HG02970 (cell line): ENCODE results near the gene NDUFS6.

Experiments
- ATAC-seq: cut with Tn5 transposase; IDR thresholded peaks from one replicate; pipeline ENCODE4 v1.9.1; 2021; ENCODE audit warnings: mild to moderate bottlenecking, moderate library complexity, moderate number of reproducible peaks; ENCODE audit not compliant: unreplicated experiment, low FRiP score

The NDUFS6 gene

GRCh38 chr5:1765141-1765879 is 35.9 kb upstream of the NDUFS6 start:
- ATAC-seq, result no peak

GRCh38 chr5:1765880-1766235 is 35.3 kb upstream of the NDUFS6 start:
- no peak for ATAC-seq

DNA sequence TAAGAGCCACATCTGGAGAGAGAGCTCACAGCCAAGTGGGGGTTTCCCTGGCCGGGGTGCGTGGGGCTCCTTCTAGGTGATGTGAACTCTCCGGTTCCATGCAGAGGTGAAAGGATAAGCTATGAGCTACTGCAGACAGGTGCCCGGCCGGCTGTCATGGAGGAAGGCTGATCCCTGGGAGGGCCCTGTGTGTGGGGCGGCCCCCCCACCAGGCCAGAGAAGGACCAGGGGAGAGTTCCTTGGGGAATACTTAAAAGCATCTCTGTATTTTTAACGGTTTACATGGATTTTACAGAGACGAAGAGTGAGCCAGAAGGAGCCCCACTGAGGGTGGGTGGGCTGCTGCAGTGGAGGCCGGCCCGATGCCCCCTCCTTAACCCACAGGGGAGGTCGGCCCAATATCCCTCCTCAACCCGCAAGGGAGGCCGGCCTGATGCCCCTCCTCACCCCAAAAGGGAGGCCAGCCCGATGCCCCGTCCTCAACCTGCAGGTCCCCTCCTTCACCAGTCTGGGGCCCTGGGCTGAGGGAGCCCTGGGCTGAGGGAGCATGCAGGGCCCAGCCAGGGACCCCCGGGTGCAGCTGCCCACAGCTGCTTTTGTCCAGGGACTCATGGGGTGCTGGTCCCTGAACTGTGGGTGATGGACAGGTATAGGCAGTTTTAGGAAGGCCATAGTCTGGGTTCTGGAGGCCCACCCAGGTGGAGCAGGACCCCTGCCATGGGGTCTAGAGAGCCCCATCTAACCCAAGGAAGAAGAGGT is 33.5 kb upstream of the NDUFS6 start:
- no peak for ATAC-seq

DNA sequence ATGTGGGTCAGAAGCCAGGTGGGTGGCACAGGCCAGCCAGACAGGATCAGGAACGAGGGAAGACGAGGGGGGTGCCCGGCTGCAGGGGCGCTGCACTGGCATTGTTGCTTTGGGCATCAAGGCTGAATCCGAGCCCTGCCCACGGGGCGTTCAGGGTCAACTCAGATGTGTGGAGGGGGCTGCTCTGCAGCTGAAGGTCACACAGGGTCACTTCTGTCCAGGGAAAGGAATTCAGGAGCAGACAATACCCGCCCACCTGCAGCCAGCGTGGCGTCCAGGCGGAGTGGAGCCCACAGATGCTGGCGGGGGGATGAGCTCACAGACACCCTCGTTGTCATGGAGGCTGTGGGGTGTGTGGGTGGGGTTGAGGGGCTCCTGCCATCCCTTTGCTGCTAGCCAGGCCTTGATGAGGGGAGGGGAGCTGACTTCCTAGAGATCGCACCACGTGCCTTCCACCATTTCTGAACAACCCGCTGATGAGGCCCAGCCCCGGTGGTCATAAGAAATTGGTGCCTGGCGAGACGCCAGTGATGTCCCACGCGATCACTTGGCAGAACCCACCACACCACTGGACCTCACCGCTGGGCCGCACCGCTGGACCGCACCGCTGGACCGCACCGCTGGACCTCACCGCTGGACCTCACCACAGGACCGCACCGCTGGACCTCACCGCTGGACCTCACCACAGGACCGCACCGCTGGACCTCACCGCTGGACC is 32.8 kb upstream of the NDUFS6 start:
- ATAC-seq, result no peak

DNA sequence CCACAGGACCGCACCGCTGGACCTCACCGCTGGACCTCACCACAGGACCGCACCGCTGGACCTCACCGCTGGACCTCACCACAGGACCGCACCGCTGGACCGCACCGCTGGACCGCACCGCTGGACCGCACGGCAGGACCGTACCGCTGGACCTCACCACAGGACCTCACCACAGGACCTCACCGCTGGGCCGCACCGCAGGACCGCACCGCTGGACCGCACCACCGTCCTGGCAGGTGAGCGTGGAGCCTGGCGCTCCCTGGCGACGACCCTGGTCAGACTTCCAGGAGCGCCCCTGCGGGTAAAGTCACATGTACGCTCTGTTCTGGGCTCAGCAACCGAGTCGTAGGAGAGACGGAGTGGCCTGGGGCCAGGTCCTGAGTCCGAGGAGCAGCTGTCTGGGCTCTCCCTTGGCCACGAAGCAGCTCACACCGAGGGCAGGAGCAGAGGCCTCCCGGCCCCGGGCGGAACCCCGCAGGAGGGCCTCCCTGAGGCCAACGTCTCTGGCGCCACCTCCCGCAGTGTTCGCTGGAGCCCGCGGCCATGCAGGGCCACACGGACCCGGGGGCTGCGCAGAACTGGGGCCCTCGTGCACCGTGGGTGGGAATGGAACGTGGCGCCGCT is 32.1 kb upstream of the NDUFS6 start:
- no peak for ATAC-seq

DNA sequence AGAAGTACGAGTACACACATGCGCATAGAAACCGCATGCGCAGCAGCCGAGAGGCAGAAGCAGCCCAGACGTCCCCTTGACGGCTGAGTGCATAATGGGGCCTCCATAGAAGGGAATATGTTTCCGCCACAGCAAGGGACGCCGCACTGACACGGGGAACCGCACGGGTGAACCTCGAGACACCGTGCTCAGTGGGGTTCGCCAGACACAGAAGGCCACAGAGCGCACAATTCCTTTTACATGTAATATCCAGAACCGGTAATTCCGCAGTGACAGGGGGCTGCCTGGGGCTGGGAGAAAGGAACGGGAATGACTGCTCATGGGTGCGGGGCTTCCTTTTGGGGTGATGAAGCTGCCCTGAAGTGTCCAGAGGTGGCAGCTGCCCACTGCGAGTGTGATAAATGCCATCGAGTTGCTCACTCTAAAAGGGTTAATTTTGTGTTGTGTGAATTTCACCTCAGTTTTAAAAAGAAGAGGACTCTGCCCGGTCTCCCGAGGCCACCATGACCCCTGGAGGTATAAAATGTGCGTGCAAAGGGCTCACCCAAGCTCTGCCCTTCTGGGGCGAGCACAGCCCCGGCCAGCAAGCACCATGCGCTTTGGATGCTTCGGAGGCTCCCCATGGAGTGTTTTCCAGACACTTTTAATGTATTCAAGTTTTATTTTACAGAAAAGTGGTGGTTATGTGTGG is 31.3 kb upstream of the NDUFS6 start:
- no peak for ATAC-seq

DNA sequence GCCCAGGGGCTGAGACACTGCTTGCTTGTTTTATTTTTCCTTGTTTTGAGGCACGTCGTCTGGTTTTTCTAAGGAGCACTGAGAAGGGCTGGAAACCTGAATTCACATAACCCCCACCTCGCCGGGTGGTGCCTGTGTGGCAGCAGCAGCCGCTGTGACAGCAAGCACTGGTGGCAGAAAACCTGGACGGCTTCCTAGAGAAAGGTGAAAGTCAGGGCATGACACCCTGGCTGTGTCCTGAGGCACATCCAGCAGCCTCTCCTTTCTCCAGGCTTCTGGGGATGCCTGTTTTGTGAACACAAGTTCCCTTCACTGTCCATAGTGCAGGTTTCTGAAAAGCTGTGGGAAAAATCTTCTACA is 30.8 kb upstream of the NDUFS6 start:
- ATAC-seq, result no peak

DNA sequence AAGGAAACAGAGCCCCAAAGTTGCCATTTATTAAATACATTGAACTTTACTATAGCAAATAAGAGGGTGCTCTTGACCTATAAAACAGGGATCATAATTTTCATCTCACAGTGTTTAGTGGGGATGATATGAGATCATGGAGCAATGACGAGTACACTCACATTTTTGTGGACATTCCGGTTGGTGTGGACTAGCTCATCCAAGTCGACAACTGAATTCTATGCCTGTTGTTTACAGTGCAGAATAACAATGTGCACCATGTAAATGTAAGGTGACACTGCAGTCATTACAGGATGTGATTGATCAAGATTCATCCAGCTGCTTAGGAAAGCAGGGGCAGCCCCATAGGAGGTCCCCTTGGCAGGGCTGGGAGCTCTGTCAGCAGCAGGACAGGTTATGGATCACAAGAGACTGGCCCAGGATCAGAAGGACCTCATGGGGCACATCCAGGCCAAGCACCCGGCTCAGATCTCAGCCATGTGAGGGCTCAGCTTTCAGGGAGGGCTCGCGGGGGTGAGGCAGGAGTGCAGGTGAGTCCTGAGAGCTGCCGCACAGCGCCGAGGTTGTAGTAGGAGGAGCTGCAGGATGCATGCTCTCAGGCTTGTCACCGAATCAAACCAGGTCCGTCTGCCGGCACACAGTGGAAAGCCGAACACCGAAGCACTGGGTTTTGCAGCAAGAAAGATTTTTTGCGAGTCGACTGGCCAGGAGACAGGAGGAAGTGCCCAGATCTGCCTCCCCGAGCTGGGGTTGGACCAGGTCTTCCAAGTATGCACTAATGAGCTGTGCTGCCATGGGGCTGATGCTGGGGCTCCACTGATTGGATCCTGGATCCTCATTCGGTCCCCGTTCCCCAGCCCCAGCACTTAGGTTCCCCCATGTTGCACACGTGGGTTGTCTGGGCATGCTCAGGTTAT is 29.8 kb upstream of the NDUFS6 start:
- ATAC-seq, result no peak

GRCh38 chr5:1772634-1773033 is 28.6 kb upstream of the NDUFS6 start:
- ATAC-seq, result no peak

- ATAC-seq, result no peak
Observed at GRCh38 chr5:1776831-1777230, 24.4 kb upstream of the NDUFS6 start.

- no peak for ATAC-seq
Observed at GRCh38 chr5:1777281-1778137, 23.7 kb upstream of the NDUFS6 start.

- no peak for ATAC-seq
Observed at GRCh38 chr5:1778138-1779020, 22.8 kb upstream of the NDUFS6 start.

DNA sequence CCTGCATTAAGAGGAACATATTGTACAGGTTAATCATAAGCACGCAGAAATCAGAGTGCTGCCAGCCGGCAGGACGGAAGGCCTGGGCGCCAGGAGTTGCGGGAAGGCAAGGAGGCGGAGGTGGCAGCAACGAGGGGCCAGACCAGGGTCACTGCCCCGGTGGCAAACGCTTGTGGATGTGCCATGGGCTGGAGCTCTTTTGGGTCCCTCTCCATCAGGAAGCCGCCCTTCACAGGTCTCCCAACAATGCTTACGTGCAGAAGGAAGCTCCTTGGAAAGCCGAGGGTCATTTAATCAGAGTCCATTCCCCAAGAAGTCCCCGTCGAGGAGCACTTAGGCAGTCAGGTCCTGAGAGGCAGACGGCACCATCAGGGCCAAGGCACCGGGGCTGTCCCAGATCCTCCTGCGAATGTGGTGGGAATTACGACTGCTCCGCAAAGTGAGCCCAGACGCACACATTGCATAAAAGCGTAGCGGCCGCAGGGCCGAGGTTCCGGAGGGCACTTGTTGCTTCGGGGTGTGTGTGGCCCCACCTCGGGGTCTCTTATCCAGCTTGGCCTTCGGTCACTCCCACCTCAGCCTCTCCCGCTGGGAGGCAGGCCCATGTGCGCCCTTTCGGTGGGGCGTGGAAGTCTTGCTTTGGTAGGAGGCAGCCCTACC is 22.1 kb upstream of the NDUFS6 start:
- ATAC-seq, result no peak

- no peak for ATAC-seq
Observed at GRCh38 chr5:1779782-1780613, 21.2 kb upstream of the NDUFS6 start.

- no peak for ATAC-seq
Observed at GRCh38 chr5:1780614-1780930, 20.6 kb upstream of the NDUFS6 start.

- no peak for ATAC-seq
Observed at GRCh38 chr5:1781107-1781506, 20.1 kb upstream of the NDUFS6 start.
